Keratinocyte (primary cell): ENCODE data around the gene SPATA12.

Source experiments
- CTCF ChIP-seq, 3 experiments: IDR thresholded peaks in 1 of 3; conservative IDR thresholded peaks in 1 of 3; optimal IDR thresholded peaks in 1 of 3; 2 replicates in 2 of 3; 3 replicates in 1 of 3; pipeline versions ENCODE3 to v1.5.1; 2011; ENCODE audit warnings: low read length in 3 of 3, mild to moderate bottlenecking in 3 of 3, moderate library complexity in 2 of 3, control low read depth in 1 of 3, inconsistent platforms in 1 of 3; ENCODE audit not compliant: insufficient read depth in 2 of 3; ENCODE audit errors: extremely low read depth in 1 of 3
- EZH2 ChIP-seq: IDR thresholded peaks from one replicate; pipeline ENCODE4 v1.6.1; 2012; ENCODE audit warnings: inconsistent platforms, mild to moderate bottlenecking, low read length, moderate library complexity

GRCh38 chr3:57065588-57065987 is 5.1 kb downstream of the SPATA12 start:
- TF ChIP-seq CTCF (optimal IDR thresholded peaks at IDR 0.05 in 1 of 3, IDR thresholded peaks at IDR 0.05 in 1 of 3, conservative IDR thresholded peaks at IDR 0.05 in 1 of 3; ENCODE audit: extremely low read depth in 1 of 3, insufficient read depth in 2 of 3, low read length in 3 of 3) = no peak
- no peak for TF ChIP-seq EZH2
